ENCODE measurements around the gene POR. TPM values are rescaled to one million over a fixed set of nuclear protein-coding genes. Genes with fewer than 3 reads are reported as not detected.
"Not testable (repeated sequence)": the region's sequence is repeated elsewhere in the genome, so short reads cannot be mapped to it uniquely, and the experiment has no call there.

Gene POR
- total RNA-seq, 1 donor from 2014 or later: 244 TPM

GRCh38 chr7:75881436-75882095 lies 33.4 kb upstream of the POR start:
- Histone ChIP-seq H3K9me3 (no peaks in the 10 kb centered on the region), H3K27me3 (ENCODE audit: low read depth) (no peaks in the 10 kb centered on the region), H3K4me3 (no peak overlapping the region), H3K27ac (no peak overlapping the region), H3K4me1 (peaks cover 37% of the 10 kb centered on the region), H3K36me3 (peaks cover 63% of the 10 kb centered on the region)
- DNase-seq (peak; percentile 25), ATAC-seq (no peak)
- no peak for TF ChIP-seq CTCF (IDR thresholded peaks at IDR 0.05)
- intact Hi-C loops (cut with DNase I): no loop called here

GRCh38 chr7:75883265-75883824 lies 31.6 kb upstream of the POR start:
- H3K4me1 ChIP-seq: peaks cover 33% of the 10 kb centered on the region
- intact Hi-C loops (cut with DNase I): not testable (repeated sequence)

GRCh38 chr7:75884476-75884875 lies 30.5 kb upstream of the POR start:
- Histone ChIP-seq H3K4me1 (peaks cover 40% of the 10 kb centered on the region), H3K27ac (no peak overlapping the region), H3K4me3 (no peak overlapping the region), H3K9me3 (no peaks in the 10 kb centered on the region), H3K27me3 (ENCODE audit: low read depth) (no peaks in the 10 kb centered on the region), H3K36me3 (peaks cover 87% of the 10 kb centered on the region)
- TF ChIP-seq CTCF (IDR thresholded peaks at IDR 0.05): no peak
- DNase-seq: no peak
- ATAC-seq: no peak
- intact Hi-C loops (cut with DNase I): no loop called here

More at GRCh38 chr7:75883265-75883824, 31.6 kb upstream of the POR start:
- DNase-seq; ATAC-seq; H3K27me3 ChIP-seq (ENCODE audit: low read depth); H3K9me3 ChIP-seq; H3K4me3 ChIP-seq; H3K27ac ChIP-seq: not testable (repeated sequence)
- H3K36me3 ChIP-seq: peaks cover 80% of the 10 kb centered on the region

GRCh38 chr7:75885036-75885435 lies 29.9 kb upstream of the POR start:
- no peaks in the 10 kb centered on the region for H3K9me3 ChIP-seq
- intact Hi-C loops (cut with DNase I): no loop called here
- ATAC-seq: no peak
- H3K27me3 ChIP-seq (ENCODE audit: low read depth): no peaks in the 10 kb centered on the region
- no peak for TF ChIP-seq CTCF (IDR thresholded peaks at IDR 0.05)
- H3K4me3 ChIP-seq: no peak overlapping the region
- H3K4me1 ChIP-seq: peaks cover 37% of the 10 kb centered on the region
- no peak overlapping the region for H3K27ac ChIP-seq
- peaks cover 87% of the 10 kb centered on the region for H3K36me3 ChIP-seq
- DNase-seq: no peak

- Histone ChIP-seq H3K4me3 (no peak overlapping the region), H3K4me1 (peaks cover 31% of the 10 kb centered on the region), H3K36me3 (peaks cover 61% of the 10 kb centered on the region), H3K9me3 (no peaks in the 10 kb centered on the region), H3K27me3 (ENCODE audit: low read depth) (no peaks in the 10 kb centered on the region), H3K27ac (peak overlapping the region; percentile 31)
- peak; percentile 41 to 71 for ATAC-seq
- no peak for TF ChIP-seq CTCF (IDR thresholded peaks at IDR 0.05)
- DNase-seq: no peak
- intact Hi-C loops (cut with DNase I): no loop called here
These were observed 27.1 kb upstream of the POR start for GRCh38 chr7:75887669-75888369.

Data from lower lobe of right lung (tissue), 2 donors.